ENCODE data around the gene SLC1A1. TPM values are rescaled to one million over a fixed set of nuclear protein-coding genes. Genes with fewer than 3 reads are reported as not detected.

Gene SLC1A1
- total and polyA plus RNA-seq, 2 experiments from 2014 or later: 3.7 to 8.2 TPM

- Mint-ChIP-seq H3K27me3 (ENCODE audit: insufficient read depth, low read depth, poor library complexity) (no peaks in the 10 kb centered on the region), H3K9me3 (no peaks in the 10 kb centered on the region), H3K27ac (no peak overlapping the region), H3K4me3 (no peak overlapping the region), H3K4me1 (no peaks in the 10 kb centered on the region), H3K36me3 (ENCODE audit: low read depth) (no peaks in the 10 kb centered on the region)
- no peak for ATAC-seq
- H3K27me3 ChIP-seq (ENCODE audit: insufficient read depth): no peaks in the 10 kb centered on the region
- H3F3A ChIP-seq (replicated peaks; ENCODE audit: low read depth): no peaks in the 10 kb centered on the region
- H3K36me3 ChIP-seq (ENCODE audit: insufficient read depth): no peaks in the 10 kb centered on the region
- H2AFZ ChIP-seq: no peak overlapping the region
- H4K20me1 ChIP-seq (replicated peaks; ENCODE audit: insufficient read depth): no peaks in the 10 kb centered on the region
- no peaks in the 10 kb centered on the region for H3K79me2 ChIP-seq (replicated peaks; ENCODE audit: insufficient read depth)
- DNase-seq (ENCODE audit: low spot score): no peak
- H3K4me1 ChIP-seq (ENCODE audit: insufficient read depth): no peaks in the 10 kb centered on the region
- H3K4me2 ChIP-seq: no peak overlapping the region
- no peak overlapping the region for H3K4me3 ChIP-seq
- no peak for TF ChIP-seq STAT1 (IDR thresholded peaks at IDR 0.05; ENCODE audit: unreplicated experiment)
- no peak overlapping the region for H3K27ac ChIP-seq (ENCODE audit: low read depth)
- no peaks in the 10 kb centered on the region for H3K9me2 ChIP-seq (ENCODE audit: insufficient read depth)
Measured at GRCh38 chr9:4581035-4581760, 90.9 kb downstream of the SLC1A1 start.

GRCh38 chr9:4581861-4582565 is 91.7 kb downstream of the SLC1A1 start:
- Histone ChIP-seq H2AFZ (no peak overlapping the region), H3K79me2 (replicated peaks; ENCODE audit: insufficient read depth) (no peaks in the 10 kb centered on the region), H3K4me1 (ENCODE audit: insufficient read depth) (peaks cover 3% of the 10 kb centered on the region; the same call in 1 of the 2 replicates), H3K27me3 (ENCODE audit: insufficient read depth) (no peaks in the 10 kb centered on the region), H3K27ac (ENCODE audit: low read depth) (no peak overlapping the region), H3K4me2 (no peak overlapping the region), H3K4me3 (no peak overlapping the region), H4K20me1 (replicated peaks; ENCODE audit: insufficient read depth) (no peaks in the 10 kb centered on the region), H3K36me3 (ENCODE audit: insufficient read depth) (no peaks in the 10 kb centered on the region), H3F3A (replicated peaks; ENCODE audit: low read depth) (no peaks in the 10 kb centered on the region), H3K9me2 (ENCODE audit: insufficient read depth) (no peaks in the 10 kb centered on the region)
- no peak for ATAC-seq
- H3K27me3 Mint-ChIP-seq (ENCODE audit: insufficient read depth, low read depth, poor library complexity): no peaks in the 10 kb centered on the region
- no peaks in the 10 kb centered on the region for H3K36me3 Mint-ChIP-seq (ENCODE audit: low read depth)
- no peaks in the 10 kb centered on the region for H3K9me3 Mint-ChIP-seq
- no peak overlapping the region for H3K27ac Mint-ChIP-seq
- H3K4me3 Mint-ChIP-seq: no peak overlapping the region
- no peaks in the 10 kb centered on the region for H3K4me1 Mint-ChIP-seq
- DNase-seq (ENCODE audit: low spot score): no peak
- no peak for TF ChIP-seq STAT1 (IDR thresholded peaks at IDR 0.05; ENCODE audit: unreplicated experiment)
- TF ChIP-seq REST (IDR thresholded peaks at IDR 0.05; ENCODE audit: unreplicated experiment): no peak
- TF ChIP-seq CREB1 (CRISPR knock-in tag; IDR thresholded peaks at IDR 0.05; ENCODE audit: low read depth): no peak
- no peak for TF ChIP-seq JUNB (IDR thresholded peaks at IDR 0.05; ENCODE audit: unreplicated experiment)
- TF ChIP-seq ZNF462 (CRISPR knock-in tag; IDR thresholded peaks at IDR 0.05): no peak
- no peak for TF ChIP-seq ZNF331 (CRISPR knock-in tag; IDR thresholded peaks at IDR 0.05; ENCODE audit: low read depth)
- no peak for TF ChIP-seq POLR2AphosphoS5 (IDR thresholded peaks at IDR 0.05; ENCODE audit: low read depth)
- TF ChIP-seq EZH2 (IDR thresholded peaks at IDR 0.05; ENCODE audit: low read depth, unreplicated experiment): no peak
- TF ChIP-seq ZNF114 (CRISPR knock-in tag; IDR thresholded peaks at IDR 0.05): no peak
- TF ChIP-seq ETS1 (IDR thresholded peaks at IDR 0.05): no peak
